CD4-positive, CD25-positive, alpha-beta regulatory T cell (primary cell): Measurements from ENCODE around the gene MYL2. TPM values are rescaled to one million over a fixed set of nuclear protein-coding genes. Genes with fewer than 3 reads are reported as not detected.

ENCODE experiments used
- ATAC-seq, 2 donors: fragments of 150-1000 bp; cut with Tn5 transposase; one replicate each; pipeline ENCODE4 v1.10.0; 2021; ENCODE audit warnings: low read depth in 2 of 2, moderate number of reproducible peaks in 2 of 2, moderate library complexity in 1 of 2
- DNase-seq, 3 donors: peaks; one replicate each; pipeline versions ENCODE4 v3.0.0 to v3.0.0-alpha.2; 2012 to 2022; ENCODE audit warnings: mixed read lengths in 1 of 3
- H3K27ac ChIP-seq: one replicate; pipeline ENCODE4 v1.7.0; 2013; ENCODE audit warnings: mild to moderate bottlenecking, low read length; ENCODE audit not compliant: insufficient read depth, poor library complexity, severe bottlenecking
- H3K27me3 ChIP-seq: one replicate; pipeline ENCODE4 v1.7.0; 2013; ENCODE audit warnings: low read length; ENCODE audit not compliant: control insufficient read depth, insufficient read depth
- H3K36me3 ChIP-seq: one replicate; pipeline ENCODE4 v1.7.0; 2013; ENCODE audit warnings: mild to moderate bottlenecking, low read length, moderate library complexity; ENCODE audit not compliant: control insufficient read depth, insufficient read depth
- H3K4me1 ChIP-seq: 2 replicates; pipeline ENCODE4 v1.7.0; 2013; ENCODE audit warnings: mild to moderate bottlenecking, low read length; ENCODE audit not compliant: insufficient read depth, control insufficient read depth, poor library complexity, severe bottlenecking
- H3K4me3 ChIP-seq: one replicate; pipeline ENCODE4 v1.7.0; 2013; ENCODE audit warnings: low read depth, mild to moderate bottlenecking, low read length, moderate library complexity
- H3K9me3 ChIP-seq, 2 experiments: 1 replicate in 1 of 2; 2 replicates in 1 of 2; pipeline ENCODE4 v1.7.0; 2013; ENCODE audit warnings: low read length in 2 of 2, mild to moderate bottlenecking in 1 of 2, moderate library complexity in 1 of 2; ENCODE audit not compliant: control insufficient read depth in 2 of 2
- H3K27ac Mint-ChIP-seq, 3 donors: one replicate each; pipeline ENCODE4 v1.8.0; 2020 to 2022; ENCODE audit warnings: mild to moderate bottlenecking in 3 of 3, mixed read lengths in 3 of 3, moderate library complexity in 2 of 3
- H3K27me3 Mint-ChIP-seq: one replicate; pipeline ENCODE4 v1.8.0; 2022; ENCODE audit warnings: mild to moderate bottlenecking, mixed read lengths
- H3K36me3 Mint-ChIP-seq: one replicate; pipeline ENCODE4 v1.8.0; 2020; ENCODE audit warnings: mixed read lengths
- H3K4me1 Mint-ChIP-seq, 4 donors: one replicate each; pipeline ENCODE4 v1.8.0; 2020 to 2022; ENCODE audit warnings: mixed read lengths in 4 of 4, mild to moderate bottlenecking in 1 of 4
- H3K4me3 Mint-ChIP-seq, 4 donors: one replicate each; pipeline ENCODE4 v1.8.0; 2020 to 2022; ENCODE audit warnings: mild to moderate bottlenecking in 4 of 4, mixed read lengths in 4 of 4, moderate library complexity in 3 of 4
- H3K9me3 Mint-ChIP-seq, 7 donors: one replicate each; pipeline ENCODE4 v1.8.0; 2020 to 2022; ENCODE audit warnings: mixed read lengths in 7 of 7, mild to moderate bottlenecking in 3 of 7, moderate library complexity in 2 of 7
- polyA plus RNA-seq, 4 donors: library from polyadenylated mRNA; unstranded; fragments of 300-500 nt; fragmentation: Illumina TruSeq; gene quantifications; one replicate each; pipeline ENCODE4 v1.2.3, GENCODE V29; 2021
- total RNA-seq: library from RNA; stranded (reverse); gene quantifications from one replicate; pipeline ENCODE4 v1.2.3, GENCODE V29; 2022

Gene MYL2
- total and polyA plus RNA-seq, 5 donors from 2014 or later, result not detected

DNA sequence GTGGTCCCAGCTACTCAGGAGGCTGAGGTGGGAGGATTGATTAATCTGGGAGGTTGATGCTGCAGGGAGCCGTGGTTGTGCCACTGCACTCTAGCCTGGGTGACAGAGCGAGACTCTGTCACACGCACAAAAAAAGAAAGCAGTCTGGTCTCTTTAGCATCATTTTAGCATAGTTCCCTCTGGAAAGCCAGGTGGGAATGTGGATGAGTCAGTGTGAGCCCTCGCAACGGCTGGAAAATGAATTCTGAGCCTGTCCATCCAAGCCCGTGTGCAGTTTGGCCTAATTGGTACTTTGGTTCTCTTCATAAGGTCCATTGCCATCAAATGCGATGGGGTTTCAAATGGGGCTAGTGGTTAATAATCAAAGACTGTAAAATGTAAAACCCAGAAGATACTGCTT is 2.4 kb downstream of the MYL2 start:
- Histone ChIP-seq H3K9me3 (no peaks in the 10 kb centered on the region), H3K4me3 (no peak overlapping the region), H3K36me3 (no peaks in the 10 kb centered on the region), H3K4me1 (no peaks in the 10 kb centered on the region), H3K27ac (no peak overlapping the region), H3K27me3 (no peaks in the 10 kb centered on the region)
- no peaks in the 10 kb centered on the region for H3K36me3 Mint-ChIP-seq
- H3K27ac Mint-ChIP-seq, result no peak overlapping the region
- H3K9me3 Mint-ChIP-seq, result no peaks in the 10 kb centered on the region
- ATAC-seq (no peak), DNase-seq (no peak)
- H3K4me3 Mint-ChIP-seq, result no peak overlapping the region
- no peaks in the 10 kb centered on the region for H3K4me1 Mint-ChIP-seq
- H3K27me3 Mint-ChIP-seq, result peaks cover 4% of the 10 kb centered on the region

DNA sequence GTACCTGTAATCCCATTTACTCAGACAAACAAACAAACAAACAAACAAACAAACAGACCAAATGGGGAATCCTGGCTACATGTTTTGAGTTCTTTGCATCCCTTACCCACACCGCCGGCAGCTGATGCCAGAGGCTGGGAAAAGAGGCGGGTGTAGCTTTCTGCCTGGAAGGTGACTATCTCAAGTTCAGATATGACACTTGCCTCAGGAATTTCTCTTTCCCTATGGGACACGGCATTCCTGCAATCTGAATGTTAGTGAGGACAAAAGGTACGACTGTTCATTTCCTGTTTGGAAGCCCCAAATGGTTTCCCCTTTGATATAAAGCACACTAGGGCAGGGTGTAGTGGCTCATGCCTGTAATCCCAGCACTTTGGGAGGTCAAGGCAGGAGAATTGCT is 2.9 kb downstream of the MYL2 start:
- Histone ChIP-seq H3K36me3 (no peaks in the 10 kb centered on the region), H3K9me3 (no peaks in the 10 kb centered on the region), H3K4me3 (no peak overlapping the region), H3K4me1 (no peaks in the 10 kb centered on the region), H3K27ac (no peak overlapping the region), H3K27me3 (no peaks in the 10 kb centered on the region)
- H3K4me1 Mint-ChIP-seq, result no peaks in the 10 kb centered on the region
- no peak overlapping the region for H3K27ac Mint-ChIP-seq
- no peaks in the 10 kb centered on the region for H3K9me3 Mint-ChIP-seq
- H3K4me3 Mint-ChIP-seq, result no peak overlapping the region
- no peak for ATAC-seq
- peaks cover 4% of the 10 kb centered on the region for H3K27me3 Mint-ChIP-seq
- DNase-seq, result no peak
- no peaks in the 10 kb centered on the region for H3K36me3 Mint-ChIP-seq

DNA sequence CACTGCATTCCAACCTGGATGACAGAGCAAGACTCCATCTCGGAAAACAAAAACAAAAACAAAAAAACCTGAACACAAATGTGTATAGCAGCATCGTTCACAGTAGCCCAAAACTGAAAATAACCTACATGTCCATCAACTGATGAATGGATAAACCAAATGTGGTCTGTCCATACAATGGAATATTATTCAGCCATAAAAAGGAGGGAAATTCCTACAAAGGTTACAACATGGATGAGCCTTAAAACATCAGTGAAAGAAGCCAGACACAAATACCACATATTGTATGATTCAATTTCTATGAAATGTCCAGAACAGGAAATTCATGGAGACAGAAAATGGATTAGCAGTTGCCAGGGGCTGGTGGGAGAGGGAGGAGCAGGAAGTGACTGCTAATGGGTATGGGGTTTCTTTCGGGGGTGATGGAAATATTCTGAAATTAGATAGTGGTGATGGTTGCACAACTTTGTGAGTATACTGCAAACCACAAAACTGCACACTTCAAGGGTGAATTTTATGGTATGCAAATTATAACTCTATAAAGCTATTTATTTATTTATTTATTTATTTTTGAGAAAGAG is 4.0 kb downstream of the MYL2 start:
- Histone ChIP-seq H3K4me1 (no peaks in the 10 kb centered on the region), H3K36me3 (no peaks in the 10 kb centered on the region), H3K4me3 (no peak overlapping the region), H3K9me3 (no peaks in the 10 kb centered on the region), H3K27me3 (no peaks in the 10 kb centered on the region), H3K27ac (no peak overlapping the region)
- H3K9me3 Mint-ChIP-seq, result no peaks in the 10 kb centered on the region
- no peak overlapping the region for H3K27ac Mint-ChIP-seq
- no peak for ATAC-seq
- H3K27me3 Mint-ChIP-seq, result peaks cover 4% of the 10 kb centered on the region
- no peak for DNase-seq
- no peak overlapping the region for H3K4me3 Mint-ChIP-seq
- no peaks in the 10 kb centered on the region for H3K4me1 Mint-ChIP-seq
- no peaks in the 10 kb centered on the region for H3K36me3 Mint-ChIP-seq

DNA sequence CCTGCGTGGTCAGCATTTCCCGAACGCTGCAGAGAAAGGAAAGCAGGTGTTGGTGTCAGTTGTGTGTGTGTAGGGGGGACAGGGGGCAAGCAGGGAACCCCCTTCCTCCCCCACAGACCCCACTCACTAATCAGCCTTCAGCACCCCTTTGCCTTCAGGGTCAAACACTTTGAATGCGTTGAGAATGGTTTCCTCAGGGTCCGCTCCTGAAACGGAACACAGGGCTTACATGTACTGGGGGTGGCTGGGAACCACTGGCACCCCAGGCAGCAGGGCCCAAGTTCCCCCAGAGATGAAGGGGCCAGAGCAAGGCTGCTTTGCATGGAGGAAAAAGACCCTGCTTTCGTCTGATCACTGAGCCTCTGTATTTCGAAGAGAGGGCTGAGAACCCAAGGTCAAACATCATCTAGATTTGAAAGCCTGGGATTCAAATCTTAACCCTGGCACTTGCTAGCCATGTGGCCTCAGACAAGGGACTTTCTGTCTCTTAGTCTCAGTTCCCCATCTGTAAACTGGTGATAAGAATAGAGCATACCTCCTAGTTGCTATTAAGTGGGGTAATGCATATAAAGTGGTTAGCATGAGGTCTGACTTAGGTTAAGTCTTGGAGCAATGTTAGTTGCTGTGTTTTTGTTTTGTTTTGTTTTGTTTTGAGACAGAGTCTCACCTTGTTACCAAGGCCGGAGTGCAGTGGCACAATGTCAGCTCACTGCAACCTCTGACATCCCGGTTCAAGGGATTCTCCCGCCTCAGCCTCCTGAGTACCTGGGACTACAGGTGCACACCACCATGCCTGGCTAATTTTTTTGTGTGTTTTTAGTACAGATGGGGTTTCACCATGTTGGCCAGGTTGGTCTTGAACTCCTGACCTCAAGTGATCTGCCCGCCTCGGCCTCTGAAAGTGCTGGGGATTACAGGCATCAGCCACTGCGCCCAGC is 7.0 kb downstream of the MYL2 start:
- Mint-ChIP-seq H3K27me3 (no peaks in the 10 kb centered on the region), H3K4me1 (no peaks in the 10 kb centered on the region), H3K27ac (no peak overlapping the region), H3K4me3 (no peak overlapping the region), H3K9me3 (no peaks in the 10 kb centered on the region), H3K36me3 (no peaks in the 10 kb centered on the region)
- Histone ChIP-seq H3K9me3 (no peaks in the 10 kb centered on the region), H3K27ac (no peak overlapping the region), H3K27me3 (no peaks in the 10 kb centered on the region), H3K4me3 (no peak overlapping the region), H3K4me1 (no peaks in the 10 kb centered on the region), H3K36me3 (no peaks in the 10 kb centered on the region)
- no peak for DNase-seq
- ATAC-seq, result peak; percentile 45 to 50

DNA sequence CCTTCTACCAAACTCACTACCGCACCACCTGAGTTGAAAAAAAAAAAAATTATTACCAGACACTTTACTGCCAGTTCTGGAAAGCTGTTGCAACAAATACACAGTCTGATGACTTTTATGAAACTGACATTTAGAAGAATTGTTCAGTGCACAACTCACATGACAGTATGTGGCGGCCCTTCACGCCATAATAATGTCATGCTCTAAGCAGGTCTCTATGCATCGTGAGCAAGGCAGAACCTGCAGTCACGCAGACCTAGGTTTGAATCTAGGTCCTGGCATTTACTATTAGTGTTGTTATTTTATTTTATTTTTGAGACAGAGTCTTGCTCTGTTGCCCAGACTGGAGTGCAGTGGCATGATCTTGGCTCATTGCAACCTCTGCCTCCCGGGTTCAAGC is 8.1 kb downstream of the MYL2 start:
- Histone ChIP-seq H3K4me3 (no peak overlapping the region), H3K9me3 (no peaks in the 10 kb centered on the region), H3K4me1 (no peaks in the 10 kb centered on the region), H3K36me3 (no peaks in the 10 kb centered on the region), H3K27ac (no peak overlapping the region), H3K27me3 (no peaks in the 10 kb centered on the region)
- Mint-ChIP-seq H3K27me3 (no peaks in the 10 kb centered on the region), H3K9me3 (no peaks in the 10 kb centered on the region), H3K36me3 (no peaks in the 10 kb centered on the region), H3K27ac (no peak overlapping the region), H3K4me3 (no peak overlapping the region), H3K4me1 (no peaks in the 10 kb centered on the region)
- DNase-seq (no peak), ATAC-seq (no peak)

DNA sequence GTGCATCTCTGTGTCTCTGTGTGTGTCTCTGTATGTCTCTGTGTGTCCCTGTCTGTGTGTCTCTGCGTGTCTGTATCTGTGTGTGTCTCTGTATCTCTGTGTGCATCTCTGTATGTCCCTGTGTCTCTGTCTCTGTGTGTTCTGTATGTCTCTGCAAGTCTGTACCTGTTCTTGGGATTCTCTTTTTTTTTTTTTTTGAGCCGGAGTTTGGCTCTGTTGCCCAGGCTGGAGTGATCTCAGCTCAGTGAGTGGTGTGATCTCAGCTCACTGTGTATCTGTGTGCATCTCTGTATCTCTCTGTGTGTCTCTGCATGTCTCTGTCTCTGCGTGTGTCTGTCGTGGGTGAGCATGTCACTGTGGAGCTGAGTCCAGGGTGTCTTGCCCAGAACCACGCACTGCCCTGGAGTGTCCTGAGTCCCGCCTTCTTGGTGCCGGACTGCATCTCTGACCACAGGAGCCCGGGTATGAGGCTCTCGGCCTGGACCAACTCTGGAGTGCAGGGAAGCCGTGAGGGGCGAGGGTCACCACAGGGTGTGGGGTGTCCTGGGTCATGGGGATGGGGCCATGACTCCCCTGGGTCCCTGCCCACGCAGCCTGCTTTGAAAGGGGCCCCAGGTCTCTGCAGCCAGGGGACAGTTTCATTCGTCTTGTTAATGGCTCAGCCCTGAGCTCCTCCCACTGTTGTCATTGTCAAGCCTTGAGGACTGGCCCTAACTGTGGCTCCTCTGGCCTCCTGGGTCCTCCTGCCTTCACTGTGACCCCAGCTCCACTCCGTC is 11.8 kb downstream of the MYL2 start:
- Mint-ChIP-seq H3K36me3 (no peaks in the 10 kb centered on the region), H3K27ac (peak overlapping the region in 1 of 3 donors; percentile 11), H3K4me1 (peaks cover 0 to 4% (median 0%) of the 10 kb centered on the region in 4 donors), H3K27me3 (no peaks in the 10 kb centered on the region), H3K4me3 (no peak overlapping the region), H3K9me3 (no peaks in the 10 kb centered on the region)
- Histone ChIP-seq H3K36me3 (no peaks in the 10 kb centered on the region), H3K27me3 (no peaks in the 10 kb centered on the region), H3K4me1 (no peaks in the 10 kb centered on the region), H3K4me3 (no peak overlapping the region), H3K27ac (no peak overlapping the region), H3K9me3 (no peaks in the 10 kb centered on the region)
- DNase-seq (no peak), ATAC-seq (no peak)

DNA sequence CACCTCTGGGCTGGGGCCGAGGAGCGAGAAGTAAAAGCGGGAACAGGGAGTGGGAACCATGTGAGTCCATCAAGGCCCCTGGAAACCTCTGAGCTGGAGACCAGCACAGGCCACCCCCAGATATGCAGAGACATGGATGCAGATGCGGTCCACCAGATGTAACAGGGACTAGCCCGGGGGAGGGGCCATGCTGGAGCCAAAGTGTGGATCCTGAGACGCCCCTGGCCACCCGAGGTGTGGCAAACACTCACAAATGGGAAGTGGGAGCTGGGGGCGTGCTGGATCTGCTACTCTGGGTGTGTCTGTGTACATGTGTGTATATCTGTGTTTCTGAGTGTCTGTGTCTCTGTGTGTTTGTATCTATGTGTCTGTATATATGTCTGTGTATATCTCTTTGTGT is 12.8 kb downstream of the MYL2 start:
- Histone ChIP-seq H3K9me3 (no peaks in the 10 kb centered on the region), H3K4me1 (no peaks in the 10 kb centered on the region), H3K4me3 (no peak overlapping the region), H3K36me3 (no peaks in the 10 kb centered on the region), H3K27me3 (no peaks in the 10 kb centered on the region), H3K27ac (no peak overlapping the region)
- peaks cover 0 to 4% (median 0%) of the 10 kb centered on the region in 4 donors for H3K4me1 Mint-ChIP-seq
- no peaks in the 10 kb centered on the region for H3K27me3 Mint-ChIP-seq
- H3K27ac Mint-ChIP-seq, result peak overlapping the region in 1 of 3 donors; percentile 16
- no peak overlapping the region for H3K4me3 Mint-ChIP-seq
- DNase-seq (no peak), ATAC-seq (no peak)
- H3K36me3 Mint-ChIP-seq, result no peaks in the 10 kb centered on the region
- no peaks in the 10 kb centered on the region for H3K9me3 Mint-ChIP-seq
